GM18861 (cell line): ENCODE data around the gene AP2A2.
A peak's percentile ranks its signal among the peaks of the same experiment; 100 is the strongest.

ENCODE experiments used
- ATAC-seq: cut with Tn5 transposase; IDR thresholded peaks from one replicate; pipeline ENCODE4 v1.9.1; 2021; ENCODE audit not compliant: unreplicated experiment

Gene AP2A2

DNA sequence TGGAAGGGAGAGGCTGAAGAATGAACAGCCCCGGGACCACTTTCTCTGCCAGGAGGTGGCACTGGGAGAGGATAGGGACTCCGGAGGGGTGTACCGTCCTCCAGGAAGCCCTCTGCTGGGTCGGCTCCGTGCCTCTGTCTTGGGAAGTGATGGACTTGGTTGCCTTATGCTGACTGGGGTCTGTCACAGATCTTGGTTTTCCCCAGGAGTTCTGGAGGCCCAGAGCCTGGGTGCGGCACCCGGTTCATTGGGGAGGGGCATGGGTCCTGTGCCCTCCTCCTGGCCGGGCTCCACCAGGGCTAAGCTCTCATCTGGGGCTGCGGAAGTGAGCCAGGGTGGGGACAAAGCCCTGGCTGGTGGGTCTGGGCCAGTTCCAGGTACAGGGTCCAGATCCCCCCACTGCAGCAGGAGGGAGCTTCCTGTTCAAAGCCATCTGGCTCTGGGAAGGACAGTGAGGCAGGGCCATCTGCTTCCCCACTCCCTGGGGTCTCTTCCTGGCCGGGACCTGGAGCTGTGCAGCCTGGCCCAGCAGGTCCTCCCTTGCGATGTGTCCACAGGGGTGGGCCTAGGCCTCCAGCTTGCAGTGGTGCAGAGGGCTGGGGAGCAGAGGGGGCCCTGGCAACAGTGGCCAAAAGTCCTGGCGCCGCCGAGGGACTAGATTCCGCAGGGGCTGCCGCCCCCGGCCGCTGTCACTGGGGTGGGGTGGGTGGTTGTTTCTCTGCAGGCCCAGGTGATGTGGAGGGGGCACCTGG is 1.1 kb upstream of the AP2A2 start:
- no peak for ATAC-seq

DNA sequence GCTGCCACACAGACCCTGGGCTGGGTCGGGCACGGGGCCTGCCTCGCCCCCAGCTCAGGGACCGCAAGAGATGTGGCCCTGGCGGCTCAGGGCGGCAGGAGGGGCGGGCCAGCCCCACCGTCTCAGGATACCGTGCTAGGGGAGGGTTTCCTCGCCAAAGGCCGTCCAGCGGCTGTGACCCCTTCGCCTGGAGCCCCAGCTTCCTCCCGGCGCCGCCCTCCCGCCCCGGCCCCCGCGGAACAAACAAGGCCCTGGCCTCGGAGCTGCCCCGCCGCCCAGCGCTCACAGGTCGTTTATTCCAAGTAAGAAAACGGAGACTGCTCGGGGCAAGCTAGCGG is 543 bp upstream of the AP2A2 start:
- ATAC-seq, result peak; percentile 5

DNA sequence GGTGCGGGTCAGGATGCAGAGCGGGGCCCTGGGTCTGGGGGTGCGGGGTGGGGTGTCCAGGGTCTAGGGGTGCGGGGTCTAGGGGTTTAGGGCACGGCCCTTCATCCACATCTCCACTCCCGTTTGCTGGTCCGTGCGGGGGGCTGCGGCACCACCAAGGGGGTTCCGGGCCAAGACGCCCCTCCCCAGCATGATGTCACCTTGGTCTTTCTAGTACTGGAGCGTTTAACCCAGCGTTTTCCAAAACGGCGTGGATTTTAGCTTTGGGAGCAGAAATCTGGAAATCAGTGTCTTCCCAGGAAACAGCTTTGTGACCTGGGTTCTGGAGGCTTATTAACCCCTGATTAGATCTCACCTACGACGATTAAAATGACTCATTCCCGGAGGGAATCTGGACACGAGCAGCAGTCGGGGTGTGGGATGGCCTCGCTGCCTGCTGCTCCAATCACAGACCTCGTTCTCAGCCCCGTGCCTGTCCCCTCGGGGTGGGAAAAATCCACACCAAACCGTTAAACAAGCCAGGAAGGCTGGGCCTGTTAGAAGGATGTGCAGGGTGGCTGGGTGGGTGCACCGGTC is 759 bp downstream of the AP2A2 start:
- ATAC-seq, result no peak

DNA sequence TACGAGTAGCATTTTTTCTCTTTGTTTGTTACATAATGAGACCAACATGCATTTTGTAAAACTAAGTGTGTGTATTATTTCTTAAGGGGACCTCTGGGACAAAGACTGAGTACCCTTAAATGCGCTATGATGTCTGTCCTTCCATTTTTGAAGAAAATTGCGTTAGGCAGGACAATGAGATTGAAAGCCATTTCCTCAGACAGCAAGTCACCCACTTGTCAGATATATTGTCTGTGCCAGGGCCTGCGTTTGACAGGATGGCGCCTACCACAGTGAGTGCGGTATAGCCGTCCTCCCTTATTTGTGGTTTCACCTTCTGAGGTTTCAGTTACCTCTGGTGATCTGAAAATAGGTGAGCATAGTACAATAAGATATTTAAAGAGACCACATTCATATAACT is 2.2 kb downstream of the AP2A2 start:
- ATAC-seq, result no peak

DNA sequence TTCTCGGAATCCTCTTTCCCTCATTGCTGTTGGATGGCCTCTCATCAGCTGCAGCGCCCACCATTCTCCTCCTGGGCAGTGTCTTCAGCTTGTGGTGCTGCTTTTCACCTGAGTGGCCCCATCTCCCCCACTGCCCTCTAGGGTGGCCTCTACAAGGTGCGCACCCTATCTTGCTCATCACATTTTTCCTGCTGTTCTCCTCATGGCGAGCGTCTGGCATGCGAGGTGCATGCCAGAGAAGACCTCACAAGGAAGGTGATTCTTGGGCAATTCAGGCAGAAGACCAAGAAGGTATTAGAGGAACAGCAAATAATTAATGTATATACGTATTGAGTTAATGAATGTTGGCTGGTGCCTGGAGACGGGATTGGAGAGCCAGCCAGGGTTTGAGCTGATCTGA is 3.1 kb downstream of the AP2A2 start:
- ATAC-seq, result no peak

DNA sequence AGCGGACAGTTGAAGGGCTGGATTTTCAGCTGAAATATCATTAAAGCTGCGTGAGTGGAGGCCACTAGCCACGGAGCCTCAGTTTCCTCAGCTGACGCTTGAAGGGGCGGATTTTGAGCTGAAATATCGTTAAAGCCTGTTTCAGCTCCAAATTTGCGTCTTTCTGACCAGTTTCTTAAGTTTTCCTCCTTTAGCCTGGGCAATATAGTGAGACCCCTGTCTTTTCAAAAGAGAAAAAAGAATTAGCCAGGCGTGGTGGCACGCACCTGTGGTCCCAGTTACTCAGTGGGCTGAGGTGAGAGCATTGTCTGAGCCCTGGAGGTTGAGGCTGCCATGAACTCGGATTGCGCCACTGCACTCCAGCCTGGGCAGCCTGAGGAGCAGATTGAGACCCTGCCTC is 3.7 kb downstream of the AP2A2 start:
- no peak for ATAC-seq

DNA sequence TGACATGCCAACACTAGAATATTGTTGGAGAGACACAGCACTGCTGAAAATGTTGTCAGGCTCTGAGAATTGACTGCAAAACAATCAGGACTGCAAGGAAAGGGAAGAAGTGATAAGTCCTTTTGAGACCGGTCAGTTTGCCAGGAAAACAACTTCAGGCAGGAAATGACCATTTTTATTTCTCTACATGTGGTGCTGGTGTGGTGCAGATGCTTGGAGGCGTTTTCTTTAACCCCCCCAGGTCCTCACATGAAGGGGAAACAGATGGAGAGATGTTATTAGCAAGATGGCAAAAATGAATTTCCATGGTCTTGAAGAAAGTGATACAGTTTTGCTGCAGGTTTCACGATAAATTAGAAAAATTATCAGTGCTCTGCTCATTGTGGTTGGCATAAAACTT is 5.7 kb downstream of the AP2A2 start:
- ATAC-seq, result no peak

DNA sequence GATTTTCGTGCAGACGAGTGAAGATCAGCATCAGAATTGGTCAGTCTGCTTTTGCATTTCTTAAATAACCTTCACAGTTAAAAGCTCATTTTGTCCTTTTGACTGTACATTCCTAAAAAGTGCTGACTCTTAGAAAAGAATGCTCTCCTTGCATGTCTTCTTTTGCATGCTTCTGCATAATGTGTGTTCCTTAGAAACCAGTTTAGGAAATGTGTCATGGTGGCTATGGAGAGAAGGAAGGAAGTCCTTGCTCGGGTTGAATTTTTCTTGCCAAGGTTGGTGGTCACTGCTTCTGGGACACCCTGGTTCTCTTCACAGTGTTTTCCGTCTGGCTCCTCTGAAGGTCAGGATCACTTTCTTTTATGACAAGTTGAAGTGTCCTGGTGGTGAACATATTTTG is 6.8 kb downstream of the AP2A2 start:
- no peak for ATAC-seq

DNA sequence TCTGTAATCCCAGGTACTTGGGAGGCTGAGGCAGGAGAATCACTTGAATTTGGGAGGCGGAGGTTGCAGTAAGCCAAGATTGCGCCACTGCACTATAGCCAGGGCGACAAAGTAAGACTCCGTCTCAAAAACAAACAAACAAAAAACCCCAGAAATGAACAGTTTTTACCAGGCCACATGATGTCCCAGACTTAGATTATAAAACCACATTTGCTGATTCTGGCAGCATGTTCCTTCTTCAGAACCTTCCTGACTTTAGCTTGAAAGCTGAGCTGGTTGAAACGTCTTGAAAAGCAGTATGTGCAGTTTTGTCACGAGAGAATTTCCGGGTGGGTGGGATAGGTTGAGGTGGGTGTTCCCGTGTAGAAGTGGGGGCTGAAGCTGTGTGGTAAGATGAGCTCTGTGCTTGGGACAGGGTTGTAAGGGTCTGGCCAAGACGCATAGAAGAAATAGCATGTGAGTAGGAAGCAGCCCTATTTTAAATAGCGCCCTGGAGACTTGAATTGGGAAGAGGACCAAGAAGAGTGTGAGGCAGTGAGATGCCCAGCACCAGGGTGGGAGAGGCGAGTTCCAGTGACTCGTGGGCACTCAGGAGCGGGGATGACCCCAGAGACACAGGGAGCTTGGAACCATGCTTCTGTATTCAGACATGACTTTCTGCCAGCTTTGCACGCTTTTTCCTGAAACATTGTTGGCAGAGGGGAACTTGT is 7.6 kb downstream of the AP2A2 start:
- no peak for ATAC-seq

DNA sequence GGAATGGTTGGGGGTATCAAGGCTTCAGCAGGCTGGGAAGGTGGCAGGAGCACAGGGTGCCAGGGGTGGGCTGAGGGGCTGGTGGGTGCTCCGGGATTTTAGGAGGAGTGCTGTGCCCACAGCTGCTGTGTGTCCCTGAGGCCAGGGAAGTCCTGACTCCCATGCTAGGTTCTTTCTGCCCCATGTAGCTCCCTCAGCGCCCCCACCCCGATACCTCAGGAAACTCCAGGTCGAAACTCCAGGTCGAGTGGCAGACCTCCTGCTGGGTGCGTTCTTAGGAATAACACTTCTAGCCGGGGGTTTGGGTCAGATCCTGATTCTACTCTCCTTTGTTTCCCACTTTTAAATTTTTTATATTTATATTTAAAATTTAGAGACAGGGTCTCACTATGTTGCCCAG is 8.3 kb downstream of the AP2A2 start:
- ATAC-seq, result no peak

DNA sequence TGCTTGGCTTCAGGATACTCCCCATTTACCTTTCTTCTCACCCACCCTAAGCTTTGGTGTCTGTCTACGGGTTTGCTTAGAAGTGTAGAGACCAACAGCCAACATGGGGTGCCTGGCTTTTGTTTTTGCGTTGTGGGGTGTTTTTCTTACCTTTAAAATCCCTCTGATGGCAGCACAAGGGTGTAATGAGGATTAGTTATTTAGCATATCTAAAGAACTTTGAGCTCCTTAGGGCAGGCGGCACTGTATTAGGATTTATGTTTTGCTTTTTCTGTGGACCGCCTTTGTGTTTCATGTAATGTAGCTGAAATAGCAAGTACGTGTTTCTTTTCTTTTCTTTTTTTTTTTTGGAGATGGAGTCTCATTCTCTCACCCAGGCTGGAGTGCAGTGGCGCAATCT is 8.9 kb downstream of the AP2A2 start:
- ATAC-seq, result no peak

DNA sequence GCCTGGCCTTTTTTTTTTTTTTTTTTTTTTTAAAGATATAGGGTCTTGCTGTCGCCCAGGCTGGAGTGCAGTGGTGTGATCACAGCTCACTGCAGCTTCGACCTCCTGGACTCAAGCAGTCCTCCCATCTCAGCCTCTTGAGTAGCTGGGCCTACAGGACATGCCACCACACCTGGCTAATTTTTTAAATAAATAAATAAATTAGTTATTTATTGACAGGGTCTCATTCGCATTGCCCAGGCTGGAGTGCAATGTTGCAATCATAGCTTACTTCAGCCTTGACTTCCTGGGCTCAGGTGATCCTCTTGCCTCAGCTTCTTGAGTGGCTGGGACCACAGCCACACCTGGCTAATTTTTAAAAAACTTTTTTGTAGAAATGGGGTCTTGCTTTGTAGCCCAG is 10.5 kb downstream of the AP2A2 start:
- ATAC-seq, result no peak

DNA sequence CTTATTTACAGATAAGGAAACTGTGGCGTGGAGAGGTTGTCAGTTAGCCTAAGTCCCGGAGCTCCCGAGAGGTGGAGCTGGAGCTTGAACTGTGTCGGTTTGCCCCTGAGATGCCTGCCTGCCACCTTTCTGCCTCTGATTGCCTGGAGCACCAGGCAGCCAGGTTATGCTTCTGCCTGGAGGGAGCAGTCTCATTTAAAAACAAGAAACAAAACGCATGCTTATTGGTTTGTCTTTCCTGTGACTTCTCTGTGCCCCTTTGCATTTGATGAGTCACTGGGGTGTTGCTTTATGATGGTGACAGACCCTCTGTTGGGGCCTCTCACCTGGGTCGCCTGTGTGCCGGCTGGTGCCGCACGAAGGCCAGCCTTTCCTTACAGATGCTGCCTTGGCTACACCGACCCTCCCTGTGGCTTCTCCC is 12.2 kb downstream of the AP2A2 start:
- ATAC-seq, result no peak

DNA sequence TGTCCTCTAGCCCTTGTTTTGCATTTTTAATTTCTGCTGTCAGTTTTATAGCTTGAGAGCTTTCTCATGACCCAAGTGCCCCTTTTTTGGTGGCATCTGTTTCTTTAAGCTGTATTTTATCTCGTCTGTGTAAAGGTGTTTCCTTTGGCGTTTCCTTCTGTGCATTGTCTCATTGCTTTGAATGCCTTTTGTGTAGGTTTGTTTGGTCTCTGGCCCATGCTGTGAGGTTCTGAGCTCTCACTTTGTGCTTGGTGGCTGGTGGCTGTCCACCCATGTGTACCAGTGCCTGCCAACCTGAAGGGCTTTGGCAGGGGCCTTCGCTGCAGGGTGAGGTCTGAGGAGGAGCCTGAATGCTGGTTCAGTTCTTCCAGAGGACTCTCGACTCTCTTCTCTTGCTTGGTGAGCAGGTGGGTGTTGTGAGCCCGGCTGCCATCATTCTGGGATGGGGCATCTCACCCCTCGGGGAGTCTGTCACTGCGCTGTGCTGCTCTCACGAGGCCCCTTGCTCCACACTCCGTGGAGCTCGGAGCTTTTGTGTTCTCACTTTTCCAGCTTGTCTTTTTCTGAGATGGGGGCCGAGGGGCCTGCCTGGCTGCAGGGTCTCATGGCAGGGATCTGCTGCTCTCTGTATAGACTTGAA is 14.9 kb downstream of the AP2A2 start:
- ATAC-seq, result no peak

DNA sequence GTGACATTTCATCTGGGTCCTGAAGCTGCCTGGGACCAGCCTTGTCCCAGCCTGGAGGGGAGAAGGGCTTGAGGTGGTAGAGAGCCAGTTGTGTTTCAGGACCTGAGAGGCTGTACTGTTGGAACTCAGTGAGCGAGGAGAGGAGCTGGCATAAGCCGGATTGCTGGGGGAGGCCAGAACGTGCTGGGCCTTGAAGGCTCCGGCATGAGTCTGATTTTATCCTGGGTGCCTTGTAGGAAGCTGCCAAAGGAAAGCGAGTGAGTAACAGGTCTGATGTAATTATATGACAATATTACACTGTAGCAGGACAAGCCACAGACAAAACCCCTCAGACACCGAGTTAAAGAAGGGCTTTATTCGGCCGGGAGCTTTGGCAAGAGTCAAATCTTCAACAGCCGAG is 17.2 kb downstream of the AP2A2 start:
- ATAC-seq, result no peak

DNA sequence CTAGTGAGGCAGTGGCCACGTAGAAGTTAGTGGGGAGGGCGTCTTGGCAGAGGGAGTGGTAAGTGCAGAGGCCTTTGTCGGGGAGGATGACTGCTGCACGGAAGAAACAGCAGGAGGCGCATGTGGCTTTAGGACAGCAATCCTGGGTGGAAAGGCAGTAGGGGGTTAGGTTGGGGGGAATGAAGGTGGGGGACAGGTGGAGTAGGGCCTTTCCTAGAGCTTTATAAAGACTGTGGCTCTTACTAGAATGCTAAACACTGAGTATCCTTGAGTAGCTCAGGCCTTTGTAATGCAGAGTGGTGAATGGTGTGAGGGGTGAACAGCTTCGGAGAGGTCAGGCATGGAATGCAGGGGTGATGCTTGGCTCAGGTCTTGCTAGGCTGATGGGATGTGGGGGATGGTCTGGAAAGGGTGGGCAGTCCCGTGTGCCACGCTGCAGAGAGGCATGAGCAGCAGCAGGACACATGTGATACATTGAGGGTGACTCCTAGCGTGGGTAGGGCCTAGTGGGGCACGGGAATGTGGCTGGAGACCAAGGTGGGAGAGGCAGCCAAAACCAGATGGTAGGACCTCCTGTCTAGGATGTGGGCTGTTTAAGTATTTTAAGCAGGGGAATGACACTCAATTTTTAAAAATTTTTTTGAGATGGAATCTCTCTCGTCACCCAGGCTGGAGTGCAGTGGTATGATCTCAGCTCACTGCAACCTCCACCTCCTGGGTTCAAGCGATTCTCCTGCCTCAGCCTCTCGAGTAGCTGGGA is 19.2 kb downstream of the AP2A2 start:
- ATAC-seq, result no peak

DNA sequence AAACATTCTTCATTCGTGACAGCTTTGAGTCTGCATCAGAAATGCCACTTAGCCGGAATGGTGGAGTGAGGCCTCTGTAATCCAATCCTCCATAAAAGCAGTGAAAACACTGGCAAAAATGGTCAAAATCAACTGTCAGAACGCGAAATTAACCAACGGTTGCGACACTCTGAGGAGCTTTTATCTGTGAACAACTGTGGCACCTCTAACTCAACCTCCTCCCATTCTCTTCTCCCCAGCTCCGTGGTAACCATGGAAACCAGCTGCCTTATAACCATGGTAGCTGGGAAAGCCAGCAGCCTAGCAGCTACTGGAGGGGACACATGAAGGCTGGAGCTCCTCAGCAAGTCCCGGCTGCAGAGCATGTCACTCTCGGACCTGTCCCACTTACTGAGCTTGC is 20.3 kb downstream of the AP2A2 start:
- ATAC-seq, result no peak

DNA sequence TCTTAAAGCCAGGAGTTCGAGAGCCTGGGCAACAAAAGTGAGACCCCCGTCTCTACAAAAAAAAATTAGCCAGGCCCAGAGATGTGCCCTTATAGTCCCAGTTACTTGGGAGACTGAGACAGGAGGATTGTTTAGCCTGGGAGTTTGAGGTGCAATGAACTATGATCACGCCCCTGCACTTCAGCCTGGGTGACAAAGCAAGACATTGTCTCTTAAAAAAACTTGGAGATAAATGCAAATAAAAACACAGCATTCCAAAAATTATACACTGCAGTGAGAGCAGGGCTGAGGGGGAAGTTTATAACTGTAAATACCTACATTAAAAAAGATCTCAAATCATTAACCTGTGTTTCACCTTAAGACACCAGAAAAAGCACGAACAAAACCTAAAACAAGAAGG is 22.1 kb downstream of the AP2A2 start:
- no peak for ATAC-seq

DNA sequence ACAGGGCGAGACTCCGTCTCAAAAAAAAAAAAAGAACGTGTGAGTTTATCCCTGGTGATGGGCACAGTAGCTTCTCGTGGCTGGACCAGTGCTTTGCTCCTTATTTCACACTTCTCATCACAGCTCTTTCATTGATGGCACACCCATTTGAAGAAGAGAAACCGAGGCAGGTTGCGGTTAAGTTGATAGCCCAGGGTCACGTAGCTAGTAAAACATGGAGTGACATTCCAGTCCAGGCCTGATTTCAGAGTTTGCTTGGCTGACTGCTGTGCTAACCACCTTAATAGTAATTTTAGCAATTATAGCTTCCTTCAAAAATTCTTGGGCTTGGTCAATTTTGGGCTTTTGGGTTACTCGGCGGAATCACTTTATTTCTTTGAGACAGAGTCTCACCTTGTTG is 25.8 kb downstream of the AP2A2 start:
- no peak for ATAC-seq

DNA sequence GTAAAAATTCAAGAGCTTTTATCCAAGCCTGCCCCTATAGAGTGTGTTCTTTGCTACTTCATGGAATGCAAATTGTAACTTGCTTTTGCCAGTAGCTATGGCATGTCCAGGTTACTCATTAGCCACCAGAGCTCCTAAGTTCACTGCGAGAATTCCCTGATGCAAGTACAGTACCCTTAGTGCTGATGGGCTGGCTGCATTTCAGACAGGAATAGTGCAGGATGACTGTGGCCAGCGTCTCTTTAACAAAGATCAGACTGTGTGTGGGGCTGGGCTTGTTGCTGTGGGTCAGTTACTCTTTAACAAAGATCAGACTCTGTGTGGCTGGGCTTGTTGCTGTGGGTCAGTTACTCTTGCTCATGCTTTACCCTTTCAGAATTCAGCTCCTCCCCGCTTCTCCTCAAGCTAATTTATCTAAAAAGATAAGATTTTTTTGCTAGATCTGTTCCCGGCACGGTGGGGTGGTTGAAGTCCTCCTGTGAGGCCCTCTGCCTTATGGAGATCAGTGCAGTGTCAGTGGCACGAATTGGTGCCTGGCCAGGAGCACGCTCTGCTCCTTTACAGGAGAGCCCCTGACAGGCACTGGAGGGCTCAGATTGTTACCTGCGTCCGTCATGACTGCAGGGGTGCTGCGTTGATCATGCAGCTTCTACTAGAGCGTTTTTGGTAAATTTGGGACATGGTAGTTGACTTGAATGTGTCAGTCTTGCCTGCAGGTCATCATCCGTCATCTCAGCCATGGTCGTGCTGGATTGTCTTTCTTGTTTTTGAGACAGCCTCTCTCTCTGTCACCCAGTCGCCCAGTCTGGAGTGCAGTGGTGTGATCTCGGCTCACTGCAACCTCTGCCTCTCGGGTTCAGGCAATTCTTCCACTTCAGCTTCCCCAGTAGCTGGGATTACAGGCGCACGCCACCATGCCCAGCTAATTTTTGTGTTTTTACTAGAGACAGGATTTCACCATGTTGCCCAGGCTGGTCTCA is 27.0 kb downstream of the AP2A2 start:
- ATAC-seq, result no peak
